ENCODE measurements around the gene BCL6B.

Gene BCL6B

DNA sequence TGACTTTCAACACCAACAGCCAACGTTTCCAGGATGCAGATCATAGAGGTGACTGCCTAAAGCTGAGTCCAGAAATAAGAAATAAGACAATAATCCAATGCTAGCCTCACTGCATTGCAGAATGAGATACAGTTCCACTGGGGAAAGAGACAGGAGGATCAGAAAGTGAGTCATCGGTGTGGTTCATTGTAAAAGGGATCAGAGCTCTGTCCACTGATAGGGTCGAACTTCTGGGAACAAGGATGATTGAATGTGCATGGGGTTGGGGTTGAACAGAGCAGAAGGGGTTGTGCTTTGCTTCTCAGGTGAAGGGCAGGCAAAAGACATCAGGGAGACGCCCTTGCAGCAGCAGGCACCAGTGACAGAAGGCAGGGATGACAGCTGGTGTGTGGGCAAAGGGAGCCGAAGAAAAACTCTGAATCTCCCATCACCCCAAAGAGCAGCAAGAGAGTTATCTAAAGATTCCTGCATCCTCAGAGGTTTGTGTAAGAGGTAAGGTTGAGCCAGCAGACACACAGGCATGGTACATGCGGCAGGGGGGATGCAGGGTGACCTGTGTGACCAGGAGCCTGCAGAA, 40.8 kb downstream of the BCL6B start:
- no peak for DNase-seq

DNA sequence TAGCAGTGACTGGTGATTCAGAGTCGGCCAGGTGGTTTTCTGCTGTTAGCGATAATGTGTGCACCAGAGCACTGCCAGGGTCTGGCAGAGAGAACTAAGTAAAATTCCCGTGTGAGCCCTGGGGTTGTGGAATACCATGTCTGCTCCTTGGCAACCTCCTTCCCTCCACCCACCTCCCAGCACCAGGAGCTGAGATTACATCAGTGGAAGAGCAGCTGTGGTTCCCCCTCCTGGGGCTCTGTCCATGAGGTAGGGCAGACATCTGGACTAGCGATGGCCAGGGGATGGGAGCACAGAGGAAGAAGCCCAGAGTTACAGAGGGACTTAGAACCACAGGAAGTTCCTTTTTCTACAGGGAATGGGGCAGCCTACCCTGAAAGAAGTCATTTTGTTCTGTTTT, 41.4 kb downstream of the BCL6B start:
- DNase-seq: no peak

GRCh38 chr17:7067198-7067597, 44.3 kb downstream of the BCL6B start:
- DNase-seq: no peak

DNA sequence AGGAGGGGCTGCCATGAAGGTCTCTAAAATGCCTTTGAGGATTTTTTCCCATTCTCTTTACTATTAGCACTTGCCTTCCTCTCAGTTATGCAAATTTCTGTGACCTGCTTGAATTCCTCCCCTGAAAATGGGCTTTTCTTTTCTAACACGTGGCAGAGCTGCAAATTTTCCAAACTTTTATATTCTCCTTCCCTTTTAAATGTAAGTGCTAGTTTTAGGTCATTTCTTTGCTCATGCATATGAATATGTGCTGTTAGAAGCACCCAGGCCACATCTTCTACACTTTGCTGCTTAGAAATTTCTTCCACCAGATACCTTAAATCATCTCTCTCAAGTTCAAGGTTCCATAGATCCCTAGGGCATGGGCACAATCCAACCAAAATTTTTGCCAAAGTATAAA, 45.4 kb downstream of the BCL6B start:
- no peak for DNase-seq

- DNase-seq: no peak
Measured at GRCh38 chr17:7070712-7071111, 47.9 kb downstream of the BCL6B start.

GRCh38 chr17:7072406-7072805, 49.6 kb downstream of the BCL6B start:
- DNase-seq: no peak

- DNase-seq: no peak
Measured at GRCh38 chr17:7074931-7075330, 52.1 kb downstream of the BCL6B start.

- DNase-seq: no peak
Measured at GRCh38 chr17:7077911-7078546, 55.2 kb downstream of the BCL6B start.

GRCh38 chr17:7078711-7079110, 55.9 kb downstream of the BCL6B start:
- DNase-seq: no peak
